Smooth muscle cell (in vitro differentiated cells): ENCODE measurements around the gene SLC35E4. TPM values are rescaled to one million over a fixed set of nuclear protein-coding genes. Genes with fewer than 3 reads are reported as not detected.

ENCODE experiments used
- DNase-seq: peaks from one replicate; lab custom pipeline; 2025; ENCODE audit not compliant: unreplicated experiment; lab: John Stamatoyannopoulos, UW
- H2AFZ ChIP-seq: fragments of 200-600 bp; sonication (generic); 2 replicates; pipeline ENCODE4 v1.6.0; 2016; ENCODE audit warnings: antibody characterized with exemption, low read depth, mild to moderate bottlenecking
- H3F3A ChIP-seq: fragments of 200-600 bp; sonication (generic); 2 replicates; pipeline ENCODE4 v1.6.0; 2017; ENCODE audit warnings: antibody characterized with exemption, low read depth
- H3K27ac ChIP-seq: fragments of 200-600 bp; sonication (generic); 2 replicates; pipeline ENCODE4 v1.5.1; 2016; ENCODE audit warnings: low read depth, mild to moderate bottlenecking
- H3K27me3 ChIP-seq: fragments of 200-600 bp; sonication (generic); 2 replicates; pipeline ENCODE4 v1.6.1; 2016; ENCODE audit warnings: low read depth, mild to moderate bottlenecking
- H3K36me3 ChIP-seq: fragments of 200-600 bp; sonication (generic); 2 replicates; pipeline ENCODE4 v1.5.1; 2016; ENCODE audit warnings: low read depth
- H3K4me1 ChIP-seq: fragments of 200-600 bp; sonication (generic); 2 replicates; pipeline ENCODE4 v1.5.1; 2016; ENCODE audit warnings: low read depth
- H3K4me2 ChIP-seq: fragments of 200-600 bp; sonication (generic); 2 replicates; pipeline ENCODE4 v1.6.0; 2016; ENCODE audit warnings: mild to moderate bottlenecking
- H3K4me3 ChIP-seq: fragments of 200-600 bp; sonication (generic); 2 replicates; pipeline ENCODE4 v1.5.1; 2016; ENCODE audit warnings: mild to moderate bottlenecking
- H3K79me2 ChIP-seq: fragments of 200-600 bp; sonication (generic); 2 replicates; pipeline ENCODE4 v1.6.0; 2016; ENCODE audit warnings: low read depth, mild to moderate bottlenecking
- H3K9ac ChIP-seq: fragments of 200-600 bp; sonication (generic); 2 replicates; pipeline ENCODE4 v1.6.0; 2016; ENCODE audit warnings: low read depth
- H3K9me3 ChIP-seq: fragments of 200-600 bp; sonication (generic); replicated peaks from 2 replicates; pipeline ENCODE4 v1.5.1; 2016; ENCODE audit warnings: low read depth
- H4K20me1 ChIP-seq: fragments of 200-600 bp; sonication (generic); 2 replicates; pipeline ENCODE4 v1.6.0; 2016; ENCODE audit warnings: low read depth
- CTCF ChIP-seq: fragments of 200-600 bp; sonication (generic); IDR thresholded peaks from 2 replicates; pipeline ENCODE4 v1.5.1; 2017; ENCODE audit warnings: borderline replicate concordance, mild to moderate bottlenecking, antibody characterized with exemption; ENCODE audit not compliant: insufficient read depth, poor library complexity, severe bottlenecking
- WGBS: methylation state at CpG from one replicate; pipeline ENCODE4 v1.1.7; 2016; ENCODE audit warnings: low lambda C conversion rate; 5-methylcytosine and 5-hydroxymethylcytosine counted together
- polyA plus RNA-seq: library from polyadenylated mRNA; unstranded; fragments of >200 nt; fragmentation: Nextera tagmentation; extraction: Ambion mirVana; gene quantifications from 2 replicates; pipeline ENCODE4 v1.2.1, GENCODE V29; 2016
- total RNA-seq: library from RNA; depleted of rRNA; stranded (reverse); fragments of >200 nt; gene quantifications from 2 replicates; pipeline ENCODE4 v1.2.3, GENCODE V29; 2014

Gene SLC35E4
- total and polyA plus RNA-seq, 2 experiments from 2014 or later, result 3.6 to 7.2 TPM

- DNase-seq, result no peak
- H4K20me1 ChIP-seq, result no peaks in the 10 kb centered on the region
- WGBS, result 72% methylated on average over 5 of the region's 5 CpGs
- H3K79me2 ChIP-seq, result no peaks in the 10 kb centered on the region
- H3K9me3 ChIP-seq, result no peaks in the 10 kb centered on the region
- TF ChIP-seq CTCF, result no peak
- no peaks in the 10 kb centered on the region for H3K36me3 ChIP-seq
- no peak overlapping the region for H2AFZ ChIP-seq
- H3K4me3 ChIP-seq, result no peak overlapping the region
- H3K27me3 ChIP-seq, result no peaks in the 10 kb centered on the region
- H3K27ac ChIP-seq, result no peak overlapping the region
- no peaks in the 10 kb centered on the region for H3F3A ChIP-seq
- H3K9ac ChIP-seq, result no peak overlapping the region
- H3K4me2 ChIP-seq, result no peak overlapping the region
- H3K4me1 ChIP-seq, result no peaks in the 10 kb centered on the region
Measured at GRCh38 chr22:30650508-30651116, 15.0 kb downstream of the SLC35E4 start.

GRCh38 chr22:30652852-30653251, 17.3 kb downstream of the SLC35E4 start:
- H3K4me2 ChIP-seq, result no peak overlapping the region
- H3K27ac ChIP-seq, result no peak overlapping the region
- H3K79me2 ChIP-seq, result no peaks in the 10 kb centered on the region
- no peaks in the 10 kb centered on the region for H3K4me1 ChIP-seq
- no peaks in the 10 kb centered on the region for H3F3A ChIP-seq
- H3K9me3 ChIP-seq, result no peaks in the 10 kb centered on the region
- H2AFZ ChIP-seq, result no peak overlapping the region
- no peaks in the 10 kb centered on the region for H3K36me3 ChIP-seq
- no peak overlapping the region for H3K9ac ChIP-seq
- DNase-seq, result no peak
- H3K4me3 ChIP-seq, result no peak overlapping the region
- H4K20me1 ChIP-seq, result no peaks in the 10 kb centered on the region
- no peaks in the 10 kb centered on the region for H3K27me3 ChIP-seq
- no peak for TF ChIP-seq CTCF
- WGBS, result 72% methylated on average over 2 of the region's 2 CpGs

- DNase-seq, result no peak
- no peaks in the 10 kb centered on the region for H3K79me2 ChIP-seq
- no peak for TF ChIP-seq CTCF
- WGBS, result 95% methylated on average over 14 of the region's 14 CpGs
- no peaks in the 10 kb centered on the region for H4K20me1 ChIP-seq
- H3K27me3 ChIP-seq, result no peaks in the 10 kb centered on the region
- H3K4me3 ChIP-seq, result no peak overlapping the region
- no peak overlapping the region for H3K4me2 ChIP-seq
- H3K9me3 ChIP-seq, result no peaks in the 10 kb centered on the region
- H2AFZ ChIP-seq, result no peak overlapping the region
- H3K9ac ChIP-seq, result no peak overlapping the region
- no peaks in the 10 kb centered on the region for H3F3A ChIP-seq
- H3K27ac ChIP-seq, result no peak overlapping the region
- H3K4me1 ChIP-seq, result no peaks in the 10 kb centered on the region
- no peaks in the 10 kb centered on the region for H3K36me3 ChIP-seq
Measured at GRCh38 chr22:30654361-30654760, 18.8 kb downstream of the SLC35E4 start.

- Histone ChIP-seq H3K27ac (no peak overlapping the region), H3K4me1 (no peaks in the 10 kb centered on the region), H3F3A (no peaks in the 10 kb centered on the region), H3K9ac (no peak overlapping the region), H3K36me3 (no peaks in the 10 kb centered on the region), H3K9me3 (no peaks in the 10 kb centered on the region), H2AFZ (no peak overlapping the region), H3K4me2 (no peak overlapping the region), H3K79me2 (no peaks in the 10 kb centered on the region), H4K20me1 (no peaks in the 10 kb centered on the region), H3K27me3 (no peaks in the 10 kb centered on the region), H3K4me3 (no peak overlapping the region)
- TF ChIP-seq CTCF, result no peak
- WGBS, result 44% methylated on average over 3 of the region's 3 CpGs
- DNase-seq, result no peak
Measured at GRCh38 chr22:30655532-30655931, 20.0 kb downstream of the SLC35E4 start.
